Ovary (tissue), 9 donors: ENCODE data around the gene FHOD3. TPM values are rescaled to one million over a fixed set of nuclear protein-coding genes. Genes with fewer than 3 reads are reported as not detected.

Source experiments
- DNase-seq, 5 donors: peaks; one replicate each; pipeline ENCODE4 v3.0.0-alpha.2; 2019 to 2020
- H3K27ac ChIP-seq, 2 donors: fragments of 200-600 bp; one replicate each; pipeline versions ENCODE4 v1.5.1 to v1.8.0; 2019 to 2022
- H3K27me3 ChIP-seq: fragments of 200-600 bp; one replicate; pipeline ENCODE4 v1.8.0; 2022
- H3K36me3 ChIP-seq: fragments of 200-600 bp; sonication (generic); one replicate; pipeline ENCODE4 v1.5.1; 2019
- H3K4me1 ChIP-seq: one replicate; pipeline ENCODE4 v1.8.1; 2013; ENCODE audit warnings: mild to moderate bottlenecking, moderate library complexity; ENCODE audit not compliant: insufficient read depth
- H3K4me3 ChIP-seq: fragments of 200-600 bp; sonication (generic); one replicate; pipeline ENCODE4 v1.5.1; 2017
- H3K9me3 ChIP-seq, 2 donors: fragments of 200-600 bp in 1 of 2; sonication (generic) in 1 of 2; one replicate each; pipeline versions ENCODE4 v1.5.1 to v1.8.1; 2013 to 2019; ENCODE audit warnings: mild to moderate bottlenecking in 1 of 2, moderate library complexity in 1 of 2
- CTCF ChIP-seq, 3 donors: fragments of 450-650 bp in 2 of 3; fragments of 200-600 bp in 1 of 3; IDR thresholded peaks; one replicate each; pipeline versions ENCODE4 v1.5.1 to v1.8.0; 2016 to 2022; ENCODE audit warnings: antibody characterized with exemption in 3 of 3, mild to moderate bottlenecking in 1 of 3
- EP300 ChIP-seq: sonication (generic); formaldehyde crosslinking; IDR thresholded peaks from one replicate; pipeline ENCODE4 v1.6.1; 2017; ENCODE audit warnings: antibody characterized with exemption
- POLR2A ChIP-seq: fragments of 450-650 bp; IDR thresholded peaks from one replicate; pipeline ENCODE4 v1.6.1; 2017; ENCODE audit warnings: antibody characterized with exemption, mild to moderate bottlenecking, moderate library complexity
- WGBS, 3 donors: extraction: QIAGEN DNeasy Blood & Tissue Kit in 1 of 3; methylation state at CpG; one replicate each; pipeline versions ENCODE4 v1.1.5 to v1.1.7; 2013 to 2017; 5-methylcytosine and 5-hydroxymethylcytosine counted together
- intact Hi-C, 4 donors: fragments of 100-400 bp; cut with DNase I; formaldehyde crosslinking; loops; one replicate each; pipeline versions ENCODE4 v1.11.0 to v1.15.1; 2022 to 2023
- polyA plus RNA-seq, 2 donors: library from polyadenylated mRNA; stranded (reverse); fragments of 200-250 nt in 1 of 2; fragments of 350-450 nt in 1 of 2; fragmentation: Illumina TruSeq in 1 of 2; extraction: RNeasy Lipid Tissue Mini Kit (QIAGEN cat#74804) in 1 of 2; gene quantifications; one replicate each; pipeline ENCODE4 v1.2.3, GENCODE V29; 2013 to 2014
- total RNA-seq, 7 donors: library from RNA; depleted of rRNA in 2 of 7; stranded (reverse); fragments of >200 nt in 2 of 7; fragmentation: NEBNext Ultra II Directional in 3 of 7; extraction: Animal tissue kit (Norgen Biotek cat#: 25700) in 3 of 7; gene quantifications; one replicate each; pipeline versions ENCODE4 v1.1.0 to v1.2.4, GENCODE V29; 2016 to 2023
- donor health status: DM: no; HTN: no; CAD: no; lungs with moderate emphysema.
- donor health status: DM: no; HTN: no; CAD: no.
- donor health status: Bipolar disorder and iron deficiency.
- donor health status: DM: yes; HTN: yes; CAD: no.
- donor health status: DM: no; HTN: no; CAD: no.
- donor health status: DM: yes; HTN: yes; CAD: no.

FHOD3 gene
- total and polyA plus RNA-seq, 9 donors, result 3.5 to 62.5 (median 11.0) TPM

- no peak for TF ChIP-seq POLR2A
- TF ChIP-seq CTCF (IDR thresholded peaks at IDR 0.05), result no peak
- no peak for TF ChIP-seq EP300
- intact Hi-C loops, result no loop called here
- H3K4me1 ChIP-seq, result peaks cover 1% of the 10 kb centered on the region
- DNase-seq, result no peak
- no peaks in the 10 kb centered on the region for H3K27me3 ChIP-seq
- no peaks in the 10 kb centered on the region for H3K36me3 ChIP-seq
- H3K27ac ChIP-seq, result no peak overlapping the region
- WGBS, 3 donors, result 85 to 92% (median 91%) methylated on average over 7 of the region's 7 CpGs
- no peaks in the 10 kb centered on the region for H3K9me3 ChIP-seq
- H3K4me3 ChIP-seq, result no peak overlapping the region
Observed at GRCh38 chr18:36470896-36471295, 173.4 kb downstream of the FHOD3 start.

- intact Hi-C loops, result no loop called here
Observed at GRCh38 chr18:36471393-36471792, 173.9 kb downstream of the FHOD3 start.

GRCh38 chr18:36476433-36476832 lies 178.9 kb downstream of the FHOD3 start:
- DNase-seq, result no peak
- WGBS, 3 donors, result 92 to 96% (median 95%) methylated on average over 4 of the region's 4 CpGs
- Histone ChIP-seq H3K27me3 (no peaks in the 10 kb centered on the region), H3K36me3 (no peaks in the 10 kb centered on the region), H3K9me3 (no peaks in the 10 kb centered on the region), H3K27ac (no peak overlapping the region), H3K4me3 (no peak overlapping the region), H3K4me1 (peaks cover 1% of the 10 kb centered on the region)
- TF ChIP-seq CTCF (IDR thresholded peaks at IDR 0.05) (no peak), POLR2A (no peak), EP300 (no peak)
- intact Hi-C loops, result no loop called here

More at GRCh38 chr18:36471393-36471792, 173.9 kb downstream of the FHOD3 start:
- Histone ChIP-seq H3K27me3 (no peaks in the 10 kb centered on the region), H3K4me3 (no peak overlapping the region), H3K27ac (no peak overlapping the region), H3K9me3 (no peaks in the 10 kb centered on the region), H3K36me3 (no peaks in the 10 kb centered on the region), H3K4me1 (peaks cover 1% of the 10 kb centered on the region)
- 91 to 92% (median 91%) methylated on average over 5 of the region's 5 CpGs for WGBS, 3 donors
- no peak for DNase-seq
- no peak for TF ChIP-seq POLR2A
- TF ChIP-seq CTCF (IDR thresholded peaks at IDR 0.05), result no peak
- no peak for TF ChIP-seq EP300

- H3K9me3 ChIP-seq, result no peaks in the 10 kb centered on the region
- intact Hi-C loops, result no loop called here
- no peaks in the 10 kb centered on the region for H3K36me3 ChIP-seq
- WGBS, 3 donors, result 95 to 96% (median 95%) methylated on average over 3 of the region's 3 CpGs
- DNase-seq, result no peak
- no peak overlapping the region for H3K27ac ChIP-seq
- TF ChIP-seq EP300 (no peak), CTCF (IDR thresholded peaks at IDR 0.05) (no peak), POLR2A (no peak)
- no peaks in the 10 kb centered on the region for H3K27me3 ChIP-seq
- H3K4me1 ChIP-seq, result peaks cover 1% of the 10 kb centered on the region
- no peak overlapping the region for H3K4me3 ChIP-seq
Observed at GRCh38 chr18:36477776-36478175, 180.3 kb downstream of the FHOD3 start.
